SK-N-SH (cell line): ENCODE data around the gene NR1D2. TPM values are rescaled to one million over a fixed set of nuclear protein-coding genes. Genes with fewer than 3 reads are reported as not detected.

ENCODE experiments used
- CTCF ChIA-PET: fragments of 300-600, 350-600 bp; formaldehyde crosslinking; extraction: SDS; loops from one replicate; lab custom pipeline; 2021; lab: Yijun Ruan, JAX
- POLR2A ChIA-PET: fragments of 350-600 bp; sonication (Branson Sonifier 250); formaldehyde crosslinking; extraction: SDS; loops from one replicate; lab custom pipeline; 2020; ENCODE audit warnings: antibody characterized with exemption, inconsistent platforms; lab: Yijun Ruan, JAX
- DNase-seq: peaks from one replicate; pipeline ENCODE4 v3.0.0; 2012
- H2AFZ ChIP-seq: fragments of 200-600 bp; sonication (generic); 2 replicates; pipeline ENCODE4 v1.8.1; 2016; ENCODE audit warnings: antibody characterized with exemption, mild to moderate bottlenecking, low read depth
- H3F3A ChIP-seq: fragments of 200-600 bp; sonication (generic); replicated peaks from 2 replicates; pipeline ENCODE3; 2016; ENCODE audit warnings: antibody characterized with exemption, mild to moderate bottlenecking; ENCODE audit not compliant: insufficient read depth
- H3K27ac ChIP-seq, 2 experiments: fragments of 200-500 bp in 1 of 2; fragments of 200-600 bp in 1 of 2; sonication (Bioruptor generic) in 1 of 2; sonication (generic), shearing (Covaris generic) in 1 of 2; 2 replicates each; pipeline versions ENCODE4 v1.5.1 to v1.6.1; 2014 to 2016; ENCODE audit warnings: low read depth in 2 of 2, inconsistent platforms in 1 of 2, low read length in 1 of 2, mild to moderate bottlenecking in 1 of 2, mixed read lengths in 1 of 2
- H3K27me3 ChIP-seq: fragments of 200-600 bp; sonication (generic), shearing (Covaris generic); 2 replicates; pipeline ENCODE4 v1.6.1; 2016; ENCODE audit warnings: mixed run types; ENCODE audit not compliant: insufficient read depth
- H3K36me3 ChIP-seq, 2 experiments: fragments of 200-500 bp in 1 of 2; fragments of 200-600 bp in 1 of 2; sonication (Bioruptor generic) in 1 of 2; sonication (generic) in 1 of 2; replicated peaks in 1 of 2; 2 replicates each; pipeline versions ENCODE3 to v1.5.1; 2014 to 2016; ENCODE audit warnings: low read length in 1 of 2, mild to moderate bottlenecking in 1 of 2; ENCODE audit not compliant: insufficient read depth in 2 of 2, control insufficient read depth in 1 of 2
- H3K4me1 ChIP-seq, 2 experiments: fragments of 200-500 bp in 1 of 2; fragments of 200-600 bp in 1 of 2; sonication (Bioruptor generic) in 1 of 2; sonication (generic), shearing (Covaris generic) in 1 of 2; 2 replicates each; pipeline versions ENCODE4 v1.5.1 to v1.6.1; 2014 to 2016; ENCODE audit warnings: low read depth in 1 of 2, low read length in 1 of 2, mixed run types in 1 of 2; ENCODE audit not compliant: insufficient read depth in 2 of 2, control insufficient read depth in 1 of 2
- H3K4me2 ChIP-seq: fragments of 200-600 bp; sonication (generic), shearing (Covaris generic); 2 replicates; pipeline ENCODE4 v1.6.1; 2017; ENCODE audit warnings: mixed run types
- H3K4me3 ChIP-seq, 2 experiments: fragments of 200-500 bp in 1 of 2; fragments of 200-600 bp in 1 of 2; sonication (Bioruptor generic) in 1 of 2; sonication (generic), shearing (Covaris generic) in 1 of 2; 2 replicates each; pipeline versions ENCODE4 v1.5.1 to v1.8.1; 2014 to 2016; ENCODE audit warnings: low read depth in 2 of 2, inconsistent platforms in 1 of 2, low read length in 1 of 2, mild to moderate bottlenecking in 1 of 2, mixed read lengths in 1 of 2, moderate library complexity in 1 of 2
- H3K79me2 ChIP-seq: fragments of 200-600 bp; sonication (generic); 2 replicates; pipeline ENCODE4 v1.8.1; 2017; ENCODE audit warnings: mild to moderate bottlenecking; ENCODE audit not compliant: insufficient read depth
- H3K9ac ChIP-seq: fragments of 200-600 bp; sonication (generic); 2 replicates; pipeline ENCODE4 v1.6.1; 2017; ENCODE audit warnings: mixed run types
- H3K9me2 ChIP-seq: fragments of 200-600 bp; sonication (generic); 2 replicates; pipeline ENCODE4 v1.6.1; 2017; ENCODE audit warnings: mixed run types
- H3K9me3 ChIP-seq: fragments of 200-600 bp; sonication (generic); 2 replicates; pipeline ENCODE4 v1.6.1; 2017; ENCODE audit warnings: mixed run types, mild to moderate bottlenecking, moderate library complexity
- H4K20me1 ChIP-seq: fragments of 200-600 bp; sonication (generic); 2 replicates; pipeline ENCODE4 v1.6.1; 2017; ENCODE audit warnings: mild to moderate bottlenecking, mixed run types; ENCODE audit not compliant: insufficient read depth
- CHD2 ChIP-seq: fragments of 150-350 bp; IDR thresholded peaks from 2 replicates; pipeline ENCODE4 v1.6.1; 2018; ENCODE audit warnings: low read length; ENCODE audit not compliant: partially characterized antibody
- FOSL2 ChIP-seq: IDR thresholded peaks from 2 replicates; pipeline ENCODE4 v1.4.0; 2012; ENCODE audit warnings: low read depth, mild to moderate bottlenecking, moderate library complexity, borderline replicate concordance
- FOXM1 ChIP-seq: IDR thresholded peaks from 2 replicates; pipeline ENCODE4 v1.4.0; 2012; ENCODE audit warnings: low read depth, mild to moderate bottlenecking
- GABPA ChIP-seq: IDR thresholded peaks from 2 replicates; pipeline ENCODE4 v1.4.0; 2012; ENCODE audit warnings: low read depth, mild to moderate bottlenecking
- GATA2 ChIP-seq: sonication (generic); formaldehyde crosslinking; IDR thresholded peaks from 2 replicates; pipeline ENCODE4 v1.5.0; 2020; ENCODE audit warnings: mild to moderate bottlenecking, missing genetic modification reagents
- JUND ChIP-seq: IDR thresholded peaks from 2 replicates; pipeline ENCODE4 v1.4.0; 2012
- MEF2A ChIP-seq: IDR thresholded peaks from 2 replicates; pipeline ENCODE4 v1.4.0; 2012; ENCODE audit warnings: low read depth, borderline replicate concordance
- MXI1 ChIP-seq: IDR thresholded peaks from 2 replicates; pipeline ENCODE4 v1.6.1; 2012; ENCODE audit warnings: mild to moderate bottlenecking, low read depth, low read length, improper control_type of control experiment
- NFIC ChIP-seq: IDR thresholded peaks from 2 replicates; pipeline ENCODE4 v1.4.0; 2012; ENCODE audit warnings: borderline replicate concordance
- RAD21 ChIP-seq: IDR thresholded peaks from 2 replicates; pipeline ENCODE4 v1.6.1; 2012; ENCODE audit warnings: mild to moderate bottlenecking, low read length
- RFX5 ChIP-seq: IDR thresholded peaks from 2 replicates; pipeline ENCODE4 v1.6.1; 2012; ENCODE audit warnings: mild to moderate bottlenecking, improper control_type of control experiment, low read length
- SIN3A ChIP-seq: IDR thresholded peaks from 2 replicates; pipeline ENCODE4 v1.6.1; 2012; ENCODE audit warnings: low read depth, mild to moderate bottlenecking, low read length, moderate library complexity, borderline replicate concordance
- TAF1 ChIP-seq: IDR thresholded peaks from 2 replicates; pipeline ENCODE4 v1.6.1; 2012; ENCODE audit warnings: low read depth, mild to moderate bottlenecking, low read length, moderate library complexity, borderline replicate concordance
- TCF12 ChIP-seq: IDR thresholded peaks from 2 replicates; pipeline ENCODE4 v1.4.0; 2012
- TEAD4 ChIP-seq: IDR thresholded peaks from 2 replicates; pipeline ENCODE4 v1.4.0; 2012; ENCODE audit warnings: mild to moderate bottlenecking, borderline replicate concordance; ENCODE audit not compliant: insufficient read depth
- YY1 ChIP-seq: IDR thresholded peaks from 2 replicates; pipeline ENCODE4 v1.4.0; 2012; ENCODE audit warnings: low read depth, mild to moderate bottlenecking
- WGBS: methylation state at CpG from one replicate; pipeline ENCODE4 v1.1.6; 2017; ENCODE audit warnings: low lambda C conversion rate; 5-methylcytosine and 5-hydroxymethylcytosine counted together
- polyA plus RNA-seq, 3 experiments: library from polyadenylated mRNA; depleted of rRNA; stranded (reverse); fragments of >200 nt; gene quantifications; 2 replicates each; pipeline ENCODE4 v1.2.3, GENCODE V29; 2012
- TF ChIP-seq, protein P1 (sequence below): IDR thresholded peaks from 2 replicates; pipeline ENCODE4 v1.4.0; 2012; ENCODE audit warnings: low read depth, borderline replicate concordance
- TF ChIP-seq, protein P2 (sequence below): fragments of 150-350 bp; IDR thresholded peaks from 2 replicates; pipeline ENCODE4 v1.6.1; 2017; ENCODE audit warnings: antibody characterized with exemption, low read length, low read depth, borderline replicate concordance
- TF ChIP-seq, protein P3 (sequence below): fragments of 150-350 bp; IDR thresholded peaks from 2 replicates; pipeline ENCODE4 v1.6.1; 2016; ENCODE audit warnings: mild to moderate bottlenecking, low read depth, low read length
- TF ChIP-seq, protein P4 (sequence below): IDR thresholded peaks from 2 replicates; pipeline ENCODE4 v1.4.0; 2012; ENCODE audit warnings: low read depth
- TF ChIP-seq, protein P5 (sequence below): fragments of 200-600 bp; sonication (generic); IDR thresholded peaks from 2 replicates; pipeline ENCODE4 v1.6.1; 2017; ENCODE audit warnings: antibody characterized with exemption, mild to moderate bottlenecking, moderate library complexity

Gene NR1D2
- polyA plus RNA-seq, 1 of the 3 experiments (the other 2 are of a cell fraction): 12.0 TPM

DNA sequence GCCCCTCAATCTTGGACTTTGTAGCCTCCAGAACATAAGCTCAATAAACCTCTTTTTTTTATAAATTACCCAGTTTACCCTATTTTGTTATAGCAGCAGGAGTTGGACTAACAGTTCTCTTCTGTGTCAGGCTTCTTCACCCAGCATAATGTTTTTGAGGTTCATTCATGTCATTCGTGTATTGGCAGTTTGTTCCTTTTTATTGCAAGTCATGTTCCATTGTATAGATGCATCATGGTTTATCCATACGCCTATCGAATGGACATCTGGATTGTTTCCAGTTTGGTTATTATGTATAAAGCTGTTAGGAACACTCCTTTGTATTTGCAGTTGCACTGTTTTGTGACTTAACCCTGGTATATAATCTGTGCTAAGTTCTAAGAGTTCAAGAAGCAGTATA is 39.8 kb downstream of the NR1D2 start (continued):
- TF ChIP-seq CHD2 (no peak), NFIC (no peak), TCF12 (no peak), GABPA (no peak)
- TF ChIP-seq, protein P1, sequence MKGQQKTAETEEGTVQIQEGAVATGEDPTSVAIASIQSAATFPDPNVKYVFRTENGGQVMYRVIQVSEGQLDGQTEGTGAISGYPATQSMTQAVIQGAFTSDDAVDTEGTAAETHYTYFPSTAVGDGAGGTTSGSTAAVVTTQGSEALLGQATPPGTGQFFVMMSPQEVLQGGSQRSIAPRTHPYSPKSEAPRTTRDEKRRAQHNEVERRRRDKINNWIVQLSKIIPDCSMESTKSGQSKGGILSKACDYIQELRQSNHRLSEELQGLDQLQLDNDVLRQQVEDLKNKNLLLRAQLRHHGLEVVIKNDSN: no peak

DNA sequence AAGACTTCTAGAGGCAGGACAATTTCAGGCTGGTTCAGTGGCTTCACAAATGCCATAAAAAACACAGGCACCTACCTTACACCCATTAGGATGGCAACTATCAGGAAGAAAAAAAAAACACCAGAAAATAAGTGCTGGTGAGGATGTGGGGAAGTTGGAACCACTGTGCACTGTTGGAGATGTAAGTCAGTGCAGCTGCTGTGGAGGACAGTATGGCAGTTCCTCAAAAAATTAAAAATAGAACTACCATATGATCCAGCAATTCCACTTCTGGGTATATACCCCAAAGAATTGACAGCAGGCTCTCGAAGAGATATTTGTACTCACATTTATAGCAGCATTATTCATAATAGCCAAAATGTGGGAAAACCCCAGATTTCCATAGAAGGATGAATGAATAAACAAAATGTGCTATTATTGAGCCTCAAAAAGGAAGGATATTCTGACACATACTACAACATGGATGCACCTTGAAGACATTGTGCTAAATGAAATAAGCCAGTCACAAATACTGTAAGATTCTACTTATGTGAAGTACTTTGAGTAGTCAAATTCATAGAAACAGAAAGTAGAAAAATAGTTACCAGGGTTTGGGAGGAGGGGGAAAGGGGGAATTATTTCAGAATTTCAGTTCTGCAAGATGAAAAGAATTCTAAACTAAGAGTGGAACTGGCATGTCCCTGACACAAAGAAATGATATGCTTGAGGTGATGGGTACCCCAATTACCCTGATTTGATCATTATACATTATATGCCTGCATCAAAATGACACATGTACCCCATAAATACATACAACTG is 40.9 kb downstream of the NR1D2 start:
- H3K9ac ChIP-seq: no peak overlapping the region
- no peaks in the 10 kb centered on the region for H3K27me3 ChIP-seq
- CTCF ChIA-PET: no interaction called here
- peaks cover 2% of the 10 kb centered on the region for H3F3A ChIP-seq
- H3K9me2 ChIP-seq: no peaks in the 10 kb centered on the region
- peaks cover 5 to 19% of the 10 kb centered on the region in 2 experiments; a peak in 3 of 4 replicates for H3K4me1 ChIP-seq
- H2AFZ ChIP-seq: no peak overlapping the region
- DNase-seq: no peak
- H4K20me1 ChIP-seq: no peaks in the 10 kb centered on the region
- no peak overlapping the region for H3K27ac ChIP-seq
- no peak overlapping the region for H3K4me3 ChIP-seq
- no peaks in the 10 kb centered on the region for H3K9me3 ChIP-seq
- peaks cover 4 to 7% of the 10 kb centered on the region in 2 experiments for H3K36me3 ChIP-seq
- 83% methylated on average over 1 of the region's 1 CpG for WGBS
- no peaks in the 10 kb centered on the region for H3K79me2 ChIP-seq
- TF ChIP-seq TAF1: no peak
- no peak for TF ChIP-seq TCF12
- TF ChIP-seq GATA2 (CRISPR knock-in tag): no peak
- TF ChIP-seq, protein P2, sequence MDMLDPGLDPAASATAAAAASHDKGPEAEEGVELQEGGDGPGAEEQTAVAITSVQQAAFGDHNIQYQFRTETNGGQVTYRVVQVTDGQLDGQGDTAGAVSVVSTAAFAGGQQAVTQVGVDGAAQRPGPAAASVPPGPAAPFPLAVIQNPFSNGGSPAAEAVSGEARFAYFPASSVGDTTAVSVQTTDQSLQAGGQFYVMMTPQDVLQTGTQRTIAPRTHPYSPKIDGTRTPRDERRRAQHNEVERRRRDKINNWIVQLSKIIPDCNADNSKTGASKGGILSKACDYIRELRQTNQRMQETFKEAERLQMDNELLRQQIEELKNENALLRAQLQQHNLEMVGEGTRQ: no peak
- TF ChIP-seq TEAD4: no peak
- TF ChIP-seq, protein P3, sequence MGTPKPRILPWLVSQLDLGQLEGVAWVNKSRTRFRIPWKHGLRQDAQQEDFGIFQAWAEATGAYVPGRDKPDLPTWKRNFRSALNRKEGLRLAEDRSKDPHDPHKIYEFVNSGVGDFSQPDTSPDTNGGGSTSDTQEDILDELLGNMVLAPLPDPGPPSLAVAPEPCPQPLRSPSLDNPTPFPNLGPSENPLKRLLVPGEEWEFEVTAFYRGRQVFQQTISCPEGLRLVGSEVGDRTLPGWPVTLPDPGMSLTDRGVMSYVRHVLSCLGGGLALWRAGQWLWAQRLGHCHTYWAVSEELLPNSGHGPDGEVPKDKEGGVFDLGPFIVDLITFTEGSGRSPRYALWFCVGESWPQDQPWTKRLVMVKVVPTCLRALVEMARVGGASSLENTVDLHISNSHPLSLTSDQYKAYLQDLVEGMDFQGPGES: no peak
- TF ChIP-seq RAD21: no peak
- TF ChIP-seq, protein P4, sequence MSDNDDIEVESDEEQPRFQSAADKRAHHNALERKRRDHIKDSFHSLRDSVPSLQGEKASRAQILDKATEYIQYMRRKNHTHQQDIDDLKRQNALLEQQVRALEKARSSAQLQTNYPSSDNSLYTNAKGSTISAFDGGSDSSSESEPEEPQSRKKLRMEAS: no peak
- no peak for TF ChIP-seq FOSL2
- TF ChIP-seq MEF2A: no peak
- no peak for TF ChIP-seq RFX5
- TF ChIP-seq, protein P5, sequence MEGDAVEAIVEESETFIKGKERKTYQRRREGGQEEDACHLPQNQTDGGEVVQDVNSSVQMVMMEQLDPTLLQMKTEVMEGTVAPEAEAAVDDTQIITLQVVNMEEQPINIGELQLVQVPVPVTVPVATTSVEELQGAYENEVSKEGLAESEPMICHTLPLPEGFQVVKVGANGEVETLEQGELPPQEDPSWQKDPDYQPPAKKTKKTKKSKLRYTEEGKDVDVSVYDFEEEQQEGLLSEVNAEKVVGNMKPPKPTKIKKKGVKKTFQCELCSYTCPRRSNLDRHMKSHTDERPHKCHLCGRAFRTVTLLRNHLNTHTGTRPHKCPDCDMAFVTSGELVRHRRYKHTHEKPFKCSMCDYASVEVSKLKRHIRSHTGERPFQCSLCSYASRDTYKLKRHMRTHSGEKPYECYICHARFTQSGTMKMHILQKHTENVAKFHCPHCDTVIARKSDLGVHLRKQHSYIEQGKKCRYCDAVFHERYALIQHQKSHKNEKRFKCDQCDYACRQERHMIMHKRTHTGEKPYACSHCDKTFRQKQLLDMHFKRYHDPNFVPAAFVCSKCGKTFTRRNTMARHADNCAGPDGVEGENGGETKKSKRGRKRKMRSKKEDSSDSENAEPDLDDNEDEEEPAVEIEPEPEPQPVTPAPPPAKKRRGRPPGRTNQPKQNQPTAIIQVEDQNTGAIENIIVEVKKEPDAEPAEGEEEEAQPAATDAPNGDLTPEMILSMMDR: no peak
- no peak for TF ChIP-seq YY1
- TF ChIP-seq JUND: no peak
- TF ChIP-seq, protein P1: no peak
- TF ChIP-seq FOXM1: no peak
- no peak for TF ChIP-seq MXI1
- no peak for TF ChIP-seq SIN3A
- TF ChIP-seq, all 33 proteins: peak for 0
- POLR2A ChIA-PET: no interaction called here
- H3K4me2 ChIP-seq: no peak overlapping the region
